Measurements from ENCODE around the gene ZNF107. TPM values are rescaled to one million over a fixed set of nuclear protein-coding genes. Genes with fewer than 3 reads are reported as not detected.
"Not testable (repeated sequence)": the region's sequence is repeated elsewhere in the genome, so short reads cannot be mapped to it uniquely, and the experiment has no call there.

ZNF107 gene
- polyA plus RNA-seq, 1 experiment, result 1.4 TPM

DNA sequence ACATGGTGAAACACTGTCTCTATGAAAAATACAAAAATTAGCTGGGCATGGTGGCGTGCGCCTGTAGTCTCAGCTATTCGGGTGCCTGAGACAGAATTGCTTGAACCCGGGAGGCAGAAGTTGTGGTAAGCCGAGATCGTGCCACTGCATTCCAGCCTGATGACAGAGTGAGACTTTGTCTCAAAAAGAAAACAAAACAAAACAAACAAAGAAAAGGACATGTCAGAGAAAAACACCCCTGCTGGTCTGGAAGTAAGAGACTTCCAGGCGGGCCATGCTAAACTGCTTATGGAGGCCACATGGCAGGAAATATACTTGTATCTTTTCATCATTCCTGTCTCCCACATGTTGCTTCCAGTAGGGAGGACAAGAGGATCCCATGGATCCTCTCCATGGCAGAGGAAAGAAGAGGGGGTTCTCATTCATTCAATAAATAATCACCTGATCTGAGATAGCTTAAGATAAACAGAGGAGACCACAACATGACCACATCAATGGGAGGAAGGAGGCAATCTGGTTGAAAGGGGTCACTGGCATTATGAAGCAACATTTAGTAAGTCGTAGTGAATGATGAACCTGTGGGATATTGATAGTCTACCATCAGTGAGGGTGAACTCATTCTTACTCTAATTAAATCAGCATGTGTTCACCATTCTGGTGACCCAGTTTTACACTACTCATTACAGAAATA lies 67.8 kb downstream of the ZNF107 start:
- Histone ChIP-seq H3K27me3 (ENCODE audit: control insufficient read depth, insufficient read depth, low read length) (no peaks in the 10 kb centered on the region), H3K4me3 (ENCODE audit: low read depth, low read length) (no peak overlapping the region), H3K36me3 (ENCODE audit: control insufficient read depth, insufficient read depth, low read length) (no peaks in the 10 kb centered on the region)
- CTCF ChIA-PET, result no interaction called here
- POLR2A ChIA-PET, result no interaction called here
- DNase-seq (ENCODE audit: low read depth), result no peak
- TF ChIP-seq, protein P1, sequence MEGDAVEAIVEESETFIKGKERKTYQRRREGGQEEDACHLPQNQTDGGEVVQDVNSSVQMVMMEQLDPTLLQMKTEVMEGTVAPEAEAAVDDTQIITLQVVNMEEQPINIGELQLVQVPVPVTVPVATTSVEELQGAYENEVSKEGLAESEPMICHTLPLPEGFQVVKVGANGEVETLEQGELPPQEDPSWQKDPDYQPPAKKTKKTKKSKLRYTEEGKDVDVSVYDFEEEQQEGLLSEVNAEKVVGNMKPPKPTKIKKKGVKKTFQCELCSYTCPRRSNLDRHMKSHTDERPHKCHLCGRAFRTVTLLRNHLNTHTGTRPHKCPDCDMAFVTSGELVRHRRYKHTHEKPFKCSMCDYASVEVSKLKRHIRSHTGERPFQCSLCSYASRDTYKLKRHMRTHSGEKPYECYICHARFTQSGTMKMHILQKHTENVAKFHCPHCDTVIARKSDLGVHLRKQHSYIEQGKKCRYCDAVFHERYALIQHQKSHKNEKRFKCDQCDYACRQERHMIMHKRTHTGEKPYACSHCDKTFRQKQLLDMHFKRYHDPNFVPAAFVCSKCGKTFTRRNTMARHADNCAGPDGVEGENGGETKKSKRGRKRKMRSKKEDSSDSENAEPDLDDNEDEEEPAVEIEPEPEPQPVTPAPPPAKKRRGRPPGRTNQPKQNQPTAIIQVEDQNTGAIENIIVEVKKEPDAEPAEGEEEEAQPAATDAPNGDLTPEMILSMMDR (IDR thresholded peaks at IDR 0.05; ENCODE audit: insufficient read depth, low read depth, low read length), result no peak

DNA sequence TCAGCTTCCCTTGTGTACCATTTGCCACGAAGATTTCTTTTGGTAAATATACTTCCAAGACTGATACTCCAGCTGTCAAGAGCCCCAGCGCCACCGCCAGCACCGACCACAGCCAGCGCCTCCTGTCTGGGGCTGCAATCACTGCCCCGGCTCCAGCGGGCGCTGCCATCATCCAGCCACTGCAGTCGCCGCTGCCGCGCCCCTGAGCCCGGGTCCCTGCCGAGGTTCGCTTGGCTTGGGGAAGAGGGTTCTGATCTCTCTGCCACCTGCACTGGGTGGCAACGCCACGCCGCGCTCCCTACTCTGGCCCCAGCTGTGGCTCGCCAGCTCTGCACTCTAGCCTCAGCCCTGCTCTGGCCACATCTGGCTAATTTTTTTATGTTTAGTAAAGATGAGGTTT lies 70.6 kb downstream of the ZNF107 start:
- TF ChIP-seq, protein P1 (IDR thresholded peaks at IDR 0.05; ENCODE audit: insufficient read depth, low read depth, low read length), result no peak
- ChIA-PET CTCF (no interaction called here), POLR2A (no interaction called here)
- Histone ChIP-seq H3K27me3 (ENCODE audit: control insufficient read depth, insufficient read depth, low read length) (no peaks in the 10 kb centered on the region), H3K4me3 (ENCODE audit: low read depth, low read length) (no peak overlapping the region), H3K36me3 (ENCODE audit: control insufficient read depth, insufficient read depth, low read length) (no peaks in the 10 kb centered on the region)
- no peak for DNase-seq (ENCODE audit: low read depth)

DNA sequence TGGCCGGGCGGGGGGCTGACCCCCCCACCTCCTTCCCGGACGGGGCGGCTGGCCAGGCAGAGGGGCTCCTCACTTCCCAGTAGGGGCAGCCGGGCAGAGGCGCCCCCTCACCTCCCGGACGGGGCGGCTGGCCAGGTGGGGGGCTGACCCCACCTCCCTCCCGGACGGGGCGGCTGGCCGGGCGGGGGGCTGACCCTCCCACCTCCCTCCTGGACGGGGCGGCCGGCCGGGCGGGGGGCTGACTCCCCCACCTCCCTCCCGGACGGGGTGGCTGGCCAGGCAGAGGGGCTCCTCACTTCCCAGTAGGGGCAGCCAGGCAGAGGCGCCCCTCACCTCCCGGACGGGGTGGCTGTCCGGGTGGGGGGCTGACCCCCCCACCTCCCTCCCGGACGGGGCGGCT lies 72.5 kb downstream of the ZNF107 start:
- CTCF ChIA-PET; H3K4me3 ChIP-seq (ENCODE audit: low read depth, low read length); H3K36me3 ChIP-seq (ENCODE audit: control insufficient read depth, insufficient read depth, low read length); POLR2A ChIA-PET; DNase-seq (ENCODE audit: low read depth); H3K27me3 ChIP-seq (ENCODE audit: control insufficient read depth, insufficient read depth, low read length): not testable (repeated sequence)

DNA sequence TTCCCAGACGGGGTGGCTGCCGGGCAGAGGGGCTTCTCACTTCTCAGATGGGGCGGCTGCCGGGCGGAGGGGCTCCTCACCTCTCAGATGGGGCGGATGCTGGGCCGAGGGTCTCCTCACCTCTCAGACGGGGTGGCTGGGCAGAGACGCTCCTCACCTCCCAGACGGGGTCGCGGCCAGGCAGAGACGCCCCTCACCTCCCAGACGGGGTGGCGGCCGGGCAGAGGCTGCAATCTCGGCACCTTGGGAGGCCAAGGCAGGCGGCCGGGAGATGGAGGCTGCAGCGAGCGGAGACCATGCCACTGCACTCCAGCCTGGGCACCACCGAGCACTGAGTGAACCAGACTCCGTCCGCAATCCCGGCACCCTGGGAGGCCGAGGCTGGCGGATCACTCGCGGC lies 73.0 kb downstream of the ZNF107 start:
- CTCF ChIA-PET; POLR2A ChIA-PET; H3K27me3 ChIP-seq (ENCODE audit: control insufficient read depth, insufficient read depth, low read length); DNase-seq (ENCODE audit: low read depth); H3K4me3 ChIP-seq (ENCODE audit: low read depth, low read length); H3K36me3 ChIP-seq (ENCODE audit: control insufficient read depth, insufficient read depth, low read length): not testable (repeated sequence)

DNA sequence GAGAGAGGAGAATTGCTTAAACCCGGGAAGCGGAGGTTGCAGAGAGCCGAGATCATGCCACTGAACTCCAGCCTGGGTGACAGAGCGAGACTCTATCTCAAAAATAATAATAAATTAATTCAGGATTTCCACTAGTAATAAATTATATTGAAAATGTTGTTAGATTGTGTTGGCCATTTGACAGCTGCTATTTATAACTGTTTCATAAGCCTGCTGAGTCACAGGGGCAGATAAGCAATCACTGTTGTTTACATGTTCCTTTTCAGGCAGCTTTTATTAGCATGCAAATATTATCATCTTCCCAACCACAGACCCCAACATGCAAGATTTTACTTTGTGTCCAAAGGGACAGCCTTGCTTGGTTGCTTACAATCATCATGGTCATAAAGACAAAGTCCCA lies 78.7 kb downstream of the ZNF107 start:
- ChIA-PET CTCF (interaction anchor here (1.0 kb wide), 1 partner anchor 14 kb away, joined by 3 read pairs; no protein-coding TSS in a partner anchor), POLR2A (no interaction called here)
- no peak for DNase-seq (ENCODE audit: low read depth)
- H3K27me3 ChIP-seq (ENCODE audit: control insufficient read depth, insufficient read depth, low read length), result no peaks in the 10 kb centered on the region
- H3K36me3 ChIP-seq (ENCODE audit: control insufficient read depth, insufficient read depth, low read length), result no peaks in the 10 kb centered on the region
- TF ChIP-seq, protein P1 (IDR thresholded peaks at IDR 0.05; ENCODE audit: insufficient read depth, low read depth, low read length), result no peak
- no peak overlapping the region for H3K4me3 ChIP-seq (ENCODE audit: low read depth, low read length)

DNA sequence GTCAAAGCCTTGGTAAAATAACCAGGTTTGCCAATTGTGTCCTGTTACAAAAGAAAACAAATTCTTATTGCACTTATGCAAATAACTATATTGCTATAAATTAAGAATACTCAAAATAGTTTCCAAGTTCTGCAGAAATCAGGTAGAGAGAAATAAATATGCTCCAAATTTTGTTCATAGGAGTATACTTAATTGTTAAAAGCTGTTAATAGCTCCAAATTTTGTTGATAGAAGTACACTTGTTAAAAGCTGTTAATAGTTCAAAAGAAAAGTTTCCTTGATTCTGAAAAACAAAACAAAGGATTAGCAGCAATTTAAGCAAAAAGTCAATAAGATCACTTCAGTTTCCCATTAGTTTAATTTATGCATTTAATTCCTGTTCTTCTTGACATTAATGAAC lies 81.9 kb downstream of the ZNF107 start:
- no peaks in the 10 kb centered on the region for H3K27me3 ChIP-seq (ENCODE audit: control insufficient read depth, insufficient read depth, low read length)
- TF ChIP-seq, protein P1 (IDR thresholded peaks at IDR 0.05; ENCODE audit: insufficient read depth, low read depth, low read length), result no peak
- CTCF ChIA-PET, result no interaction called here
- H3K36me3 ChIP-seq (ENCODE audit: control insufficient read depth, insufficient read depth, low read length), result no peaks in the 10 kb centered on the region
- H3K4me3 ChIP-seq (ENCODE audit: low read depth, low read length), result no peak overlapping the region
- no peak for DNase-seq (ENCODE audit: low read depth)
- POLR2A ChIA-PET, result no interaction called here
